GM12891 (cell line): ENCODE measurements around the gene TAS1R1.

Experiments
- DNase-seq: peaks from one replicate; pipeline ENCODE4 v3.0.0; 2011; ENCODE audit warnings: low spot score; ENCODE audit not compliant: insufficient read length
- FAIRE-seq: peaks from 2 replicates; lab custom pipeline; 2011; peaks lifted over from hg19 to GRCh38; lab: Jason Lieb, UNC
- PAX5 ChIP-seq: IDR thresholded peaks from 2 replicates; pipeline ENCODE4 v1.6.1; 2011; ENCODE audit warnings: low read length, moderate library complexity, mild to moderate bottlenecking; ENCODE audit not compliant: insufficient read depth, severe bottlenecking
- POLR2A ChIP-seq: IDR thresholded peaks from 2 replicates; pipeline ENCODE4 v1.6.1; 2011; ENCODE audit warnings: low read depth, low read length, control low read depth
- POLR2AphosphoS5 ChIP-seq: IDR thresholded peaks from 2 replicates; pipeline ENCODE4 v1.6.1; 2011; ENCODE audit warnings: low read depth, low read length, control low read depth
- POU2F2 ChIP-seq: IDR thresholded peaks from 2 replicates; pipeline ENCODE4 v1.6.1; 2011; ENCODE audit warnings: low read depth, mild to moderate bottlenecking, control low read depth, low read length, moderate library complexity
- SPI1 ChIP-seq: IDR thresholded peaks from 2 replicates; pipeline ENCODE4 v1.6.1; 2011; ENCODE audit warnings: low read depth, low read length, control low read depth
- TAF1 ChIP-seq: IDR thresholded peaks from 2 replicates; pipeline ENCODE4 v1.6.1; 2011; ENCODE audit warnings: low read depth, low read length, control low read depth

TAS1R1 gene

DNA sequence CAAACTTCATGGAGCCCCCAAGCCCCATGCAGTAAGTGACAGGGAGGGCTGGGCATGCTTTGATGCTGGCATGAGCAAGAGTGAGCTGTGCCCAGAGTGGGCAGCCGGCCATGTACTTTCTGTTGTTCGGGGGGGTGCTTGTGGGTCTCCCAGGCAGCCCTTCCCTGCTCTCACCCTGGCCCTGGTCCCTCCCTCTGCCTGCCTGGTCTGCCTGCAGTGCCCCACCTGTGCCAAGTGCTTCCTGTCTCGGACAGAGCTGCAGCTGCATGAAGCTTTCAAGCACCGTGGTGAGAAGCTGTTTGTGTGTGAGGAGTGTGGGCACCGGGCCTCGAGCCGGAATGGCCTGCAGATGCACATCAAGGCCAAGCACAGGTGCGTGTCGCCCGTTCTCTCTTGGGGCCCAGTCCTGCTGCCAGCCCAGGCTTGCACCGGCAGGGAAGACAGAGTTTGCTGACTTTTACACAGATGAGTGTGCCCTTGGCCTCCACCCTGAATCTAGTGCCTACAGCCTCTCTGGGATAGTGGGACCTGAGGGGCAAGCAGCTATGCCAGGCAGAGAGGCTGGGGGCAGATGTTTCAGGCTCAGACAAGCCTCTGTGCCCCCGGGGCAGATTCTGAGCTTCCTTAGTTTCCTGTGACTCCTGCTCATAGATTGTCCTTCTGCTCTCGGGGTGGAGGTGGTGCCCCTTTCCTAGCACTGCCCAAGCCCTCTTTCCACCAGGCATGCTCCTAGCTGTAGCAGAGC is 32.3 kb downstream of the TAS1R1 start:
- DNase-seq (no peak), FAIRE-seq (no peak)
- TF ChIP-seq POU2F2 (no peak), POLR2AphosphoS5 (no peak), TAF1 (no peak), SPI1 (no peak), POLR2A (no peak), PAX5 (no peak)

DNA sequence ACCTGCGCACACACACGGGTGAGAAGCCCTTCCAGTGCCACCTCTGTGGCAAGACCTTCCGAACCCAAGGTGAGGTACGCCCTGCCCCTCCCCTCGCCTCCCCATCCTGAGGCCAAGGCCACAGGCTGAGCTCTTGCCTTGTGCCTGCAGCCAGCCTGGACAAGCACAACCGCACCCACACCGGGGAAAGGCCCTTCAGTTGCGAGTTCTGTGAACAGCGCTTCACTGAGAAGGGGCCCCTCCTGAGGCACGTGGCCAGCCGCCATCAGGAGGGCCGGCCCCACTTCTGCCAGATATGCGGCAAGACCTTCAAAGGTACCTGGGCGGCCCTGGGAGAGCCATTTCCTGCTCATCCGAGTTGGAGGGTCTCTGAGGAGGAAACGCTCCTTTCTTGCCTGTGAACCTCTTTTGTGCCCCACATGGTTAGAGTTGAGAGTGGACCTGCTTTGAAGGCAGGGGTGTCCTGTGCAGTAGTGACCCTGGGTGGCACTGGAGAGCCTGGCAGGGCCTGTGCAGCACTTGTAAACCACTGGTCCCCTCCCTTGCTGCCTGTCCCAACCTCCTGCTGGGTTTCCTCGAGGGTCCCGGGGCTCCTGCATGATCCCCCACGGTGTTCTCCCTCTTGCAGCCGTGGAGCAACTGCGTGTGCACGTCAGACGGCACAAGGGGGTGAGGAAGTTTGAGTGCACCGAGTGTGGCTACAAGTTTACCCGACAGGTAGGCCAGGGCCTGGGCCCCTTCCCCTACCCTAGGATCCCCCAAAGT is 33.2 kb downstream of the TAS1R1 start:
- DNase-seq (no peak), FAIRE-seq (no peak)
- TF ChIP-seq POLR2AphosphoS5 (no peak), PAX5 (no peak), TAF1 (no peak), SPI1 (no peak), POLR2A (no peak), POU2F2 (no peak)

DNA sequence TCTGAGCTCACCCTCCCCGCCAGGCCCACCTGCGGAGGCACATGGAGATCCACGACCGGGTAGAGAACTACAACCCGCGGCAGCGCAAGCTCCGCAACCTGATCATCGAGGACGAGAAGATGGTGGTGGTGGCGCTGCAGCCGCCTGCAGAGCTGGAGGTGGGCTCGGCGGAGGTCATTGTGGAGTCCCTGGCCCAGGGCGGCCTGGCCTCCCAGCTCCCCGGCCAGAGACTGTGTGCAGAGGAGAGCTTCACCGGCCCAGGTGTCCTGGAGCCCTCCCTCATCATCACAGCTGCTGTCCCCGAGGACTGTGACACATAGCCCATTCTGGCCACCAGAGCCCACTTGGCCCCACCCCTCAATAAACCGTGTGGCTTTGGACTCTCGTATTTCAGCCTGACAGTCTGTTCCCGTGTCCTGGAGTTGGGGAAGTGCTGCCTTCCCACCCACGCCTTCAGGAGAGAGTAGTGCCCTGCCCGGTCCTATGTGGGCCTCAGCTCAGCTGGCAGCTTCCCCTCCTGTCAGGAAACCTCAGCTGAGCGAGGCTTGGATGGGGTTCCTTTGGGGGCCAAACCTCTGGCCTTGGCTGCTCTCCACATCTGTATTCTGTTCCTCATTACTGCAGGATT is 33.9 kb downstream of the TAS1R1 start:
- TF ChIP-seq POU2F2 (no peak), POLR2AphosphoS5 (no peak), PAX5 (no peak), TAF1 (no peak), SPI1 (no peak), POLR2A (no peak)
- DNase-seq (no peak), FAIRE-seq (no peak)

DNA sequence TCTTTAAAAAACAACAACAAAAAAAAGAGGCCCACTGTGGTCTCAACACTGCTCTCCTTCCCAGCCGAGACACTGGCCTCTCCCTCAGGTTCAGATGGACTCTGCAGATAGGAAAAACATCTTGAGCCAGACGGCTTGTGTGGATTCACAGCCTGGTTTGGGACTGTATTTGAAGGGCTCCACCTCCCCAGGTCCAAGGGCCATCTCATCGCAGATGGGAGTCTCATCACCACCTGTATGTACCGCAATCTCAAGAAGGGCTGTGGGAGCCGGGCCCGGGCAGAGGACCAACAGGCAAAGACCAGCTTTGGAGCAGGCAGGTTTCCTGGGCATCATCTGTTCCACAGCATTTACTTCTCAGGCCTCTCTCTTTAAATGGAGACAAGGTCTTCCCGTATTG is 34.9 kb downstream of the TAS1R1 start:
- FAIRE-seq, result no peak
- no peak for DNase-seq
- no peak for TF ChIP-seq POLR2AphosphoS5
- no peak for TF ChIP-seq PAX5
- no peak for TF ChIP-seq POLR2A
- TF ChIP-seq SPI1, result no peak
- TF ChIP-seq POU2F2, result no peak
- TF ChIP-seq TAF1, result no peak

DNA sequence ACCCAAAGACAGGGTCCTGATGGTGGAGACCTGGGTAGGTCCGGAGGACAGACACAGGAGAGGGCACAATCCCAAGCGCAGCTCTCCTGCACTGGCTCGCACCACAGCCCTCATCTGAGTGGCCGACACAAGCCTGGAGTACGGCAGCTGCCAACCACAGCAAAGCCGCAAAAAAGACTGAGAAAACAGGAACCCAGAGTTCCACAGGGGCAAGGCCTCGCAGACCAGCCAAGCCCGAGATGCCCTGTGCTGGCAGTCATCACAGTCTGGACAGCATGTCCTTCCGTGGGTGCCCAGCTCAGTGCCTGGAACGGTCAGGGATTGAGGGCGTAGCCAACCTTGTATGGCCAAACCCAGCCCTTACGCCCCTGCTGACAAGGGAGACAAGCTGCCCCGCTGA is 36.1 kb downstream of the TAS1R1 start:
- TF ChIP-seq POLR2AphosphoS5, result no peak
- no peak for TF ChIP-seq PAX5
- FAIRE-seq, result no peak
- no peak for DNase-seq

DNA sequence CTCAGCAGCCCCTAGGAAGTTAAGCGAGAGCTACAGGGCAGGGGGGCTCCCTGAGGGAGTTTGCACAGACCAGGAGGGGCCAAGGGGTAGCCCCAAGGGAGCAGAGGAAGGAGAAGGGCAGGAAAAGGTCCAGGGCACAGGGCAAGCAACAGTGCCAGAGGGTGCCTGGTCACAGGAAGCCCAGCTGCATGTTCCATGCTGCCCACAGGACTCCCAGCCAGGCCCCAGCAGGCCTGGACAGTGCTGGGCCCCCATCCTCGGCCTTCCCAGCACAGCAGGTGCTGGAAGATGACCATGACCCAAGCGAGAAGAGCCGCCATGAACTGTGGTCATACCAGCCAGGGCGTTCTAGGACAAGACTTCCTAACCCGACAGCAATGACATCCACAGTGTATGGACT is 36.5 kb downstream of the TAS1R1 start:
- FAIRE-seq (no peak), DNase-seq (no peak)
- TF ChIP-seq TAF1, result no peak
- no peak for TF ChIP-seq PAX5

DNA sequence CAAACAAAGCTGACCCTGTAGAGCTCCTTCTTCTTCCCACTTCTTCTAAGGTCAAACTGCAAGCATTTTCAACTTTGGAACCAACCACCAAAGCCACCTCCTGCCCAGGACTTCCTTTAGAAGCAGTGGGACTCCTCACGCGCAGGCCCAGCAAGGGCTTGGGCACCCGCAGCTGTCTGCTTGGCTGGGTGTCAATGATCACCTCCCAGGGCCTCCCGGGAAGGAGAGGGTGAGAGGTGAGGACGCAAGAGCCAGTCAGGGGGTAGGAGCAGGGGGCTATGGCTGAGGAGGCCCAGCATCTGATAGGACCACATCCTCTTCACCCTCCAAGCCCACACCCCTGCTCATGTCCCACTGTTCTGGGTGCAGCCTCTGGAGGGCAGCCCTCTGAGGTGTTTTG is 37.3 kb downstream of the TAS1R1 start:
- DNase-seq (no peak), FAIRE-seq (no peak)

DNA sequence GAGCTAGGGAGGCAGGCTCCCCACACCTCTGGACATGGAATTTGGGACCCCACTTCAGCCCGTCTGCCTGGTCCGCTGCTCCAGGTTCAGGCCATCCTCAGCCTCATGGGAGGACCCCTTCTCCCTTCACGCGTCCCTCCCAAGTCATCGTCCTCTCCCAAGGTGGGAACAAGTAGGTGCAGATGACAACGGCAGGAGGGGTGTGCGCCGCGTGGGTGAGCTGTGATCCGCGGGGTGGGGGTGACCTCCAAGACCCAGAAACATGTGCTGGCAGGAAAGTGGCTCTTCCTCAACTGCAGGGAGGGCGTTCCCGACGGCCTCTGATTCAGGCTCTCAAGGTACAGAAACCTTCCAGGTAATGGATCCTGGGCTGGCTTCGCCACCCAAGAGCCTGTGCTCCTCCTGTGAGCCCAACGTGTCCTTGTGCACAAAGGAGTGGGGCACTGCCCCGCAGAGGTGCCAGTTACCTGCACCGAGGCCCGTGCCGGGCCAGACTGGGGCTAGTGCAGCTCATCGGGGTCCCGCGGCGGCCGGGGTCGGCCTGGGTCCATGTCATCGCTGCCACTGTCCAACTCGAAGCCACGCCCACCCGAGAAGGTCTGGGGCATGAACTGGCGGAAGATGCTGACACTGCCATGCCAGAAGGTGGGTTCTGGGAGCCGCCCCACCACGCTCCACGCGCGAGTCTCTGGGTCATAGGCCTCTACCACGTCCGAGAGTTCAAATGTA is 37.9 kb downstream of the TAS1R1 start:
- TF ChIP-seq SPI1 (no peak), POU2F2 (no peak), TAF1 (no peak), POLR2AphosphoS5 (no peak), POLR2A (no peak), PAX5 (no peak)
- no peak for FAIRE-seq

More for the DNA sequence above, 37.3 kb downstream of the TAS1R1 start:
- no peak for TF ChIP-seq POU2F2
- TF ChIP-seq POLR2A, result no peak
- TF ChIP-seq SPI1, result no peak
- TF ChIP-seq POLR2AphosphoS5, result no peak
- TF ChIP-seq PAX5, result no peak
- TF ChIP-seq TAF1, result no peak

DNA sequence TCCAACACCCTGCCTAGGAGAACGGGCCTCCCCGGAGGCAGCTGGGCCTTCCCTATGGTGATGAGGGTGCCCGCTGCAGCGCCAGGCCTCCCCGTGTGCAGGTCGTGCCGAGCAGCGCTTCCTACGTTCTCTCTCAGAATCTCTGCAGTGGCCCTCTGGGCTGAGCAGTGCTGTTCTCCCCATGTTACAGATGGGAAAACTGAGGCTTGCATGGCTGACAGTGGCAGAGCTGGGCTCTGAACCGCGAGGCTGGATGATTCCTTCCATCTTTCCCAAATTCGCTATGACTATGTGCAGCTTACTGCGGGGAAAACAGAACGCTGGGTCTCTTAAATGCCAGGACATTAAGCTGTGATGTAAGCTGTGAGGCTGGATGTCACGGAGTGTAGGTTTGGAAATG is 38.7 kb downstream of the TAS1R1 start:
- FAIRE-seq (no peak), DNase-seq (no peak)
- no peak for TF ChIP-seq POLR2AphosphoS5
- TF ChIP-seq POU2F2, result no peak
- TF ChIP-seq POLR2A, result no peak
- no peak for TF ChIP-seq PAX5
- no peak for TF ChIP-seq SPI1
- TF ChIP-seq TAF1, result no peak

More for the DNA sequence above, 37.9 kb downstream of the TAS1R1 start:
- DNase-seq, result no peak
